HG03025 (cell line): ENCODE data around the gene PLA2G2A.
"Not testable (repeated sequence)": the region's sequence is repeated elsewhere in the genome, so short reads cannot be mapped to it uniquely, and the experiment has no call there.

Source experiments
- ATAC-seq: cut with Tn5 transposase; IDR thresholded peaks from one replicate; pipeline ENCODE4 v1.9.1; 2021; ENCODE audit warnings: mild to moderate bottlenecking, moderate library complexity; ENCODE audit not compliant: unreplicated experiment, low FRiP score

Gene PLA2G2A

GRCh38 chr1:19979494-19979977 is at the start of gene PLA2G2A:
TSS of gene PLA2G2A (minus strand) at chr1:19979618. CDS start at chr1:19978773, 845 bp downstream.
- no peak for ATAC-seq

- ATAC-seq = no peak
Measured at GRCh38 chr1:20028726-20029125, 49.3 kb upstream of the PLA2G2A start.

- ATAC-seq = no peak
Measured at GRCh38 chr1:20028125-20028524, 48.7 kb upstream of the PLA2G2A start.

- no peak for ATAC-seq
Measured at GRCh38 chr1:20017741-20018140, 38.3 kb upstream of the PLA2G2A start.

GRCh38 chr1:20014153-20014552 is 34.7 kb upstream of the PLA2G2A start:
- ATAC-seq = no peak

- no peak for ATAC-seq
Measured at GRCh38 chr1:20010016-20010415, 30.6 kb upstream of the PLA2G2A start.

- ATAC-seq = no peak
Measured at GRCh38 chr1:20009212-20009611, 29.8 kb upstream of the PLA2G2A start.

- no peak for ATAC-seq
Measured at GRCh38 chr1:20008391-20008841, 29.0 kb upstream of the PLA2G2A start.

- not testable (repeated sequence) for ATAC-seq
Measured at GRCh38 chr1:19998823-19999222, 19.4 kb upstream of the PLA2G2A start.

- ATAC-seq = no peak
Measured at GRCh38 chr1:19990689-19991088, 11.3 kb upstream of the PLA2G2A start.

GRCh38 chr1:19990182-19990582 is 10.8 kb upstream of the PLA2G2A start:
- not testable (repeated sequence) for ATAC-seq

- no peak for ATAC-seq
Measured at GRCh38 chr1:19988267-19989006, 9.0 kb upstream of the PLA2G2A start.

- ATAC-seq = no peak
Measured at GRCh38 chr1:19987719-19988118, 8.3 kb upstream of the PLA2G2A start.

GRCh38 chr1:19984409-19985016 is 5.1 kb upstream of the PLA2G2A start:
- ATAC-seq = not testable (repeated sequence)

- no peak for ATAC-seq
Measured at GRCh38 chr1:19981507-19982312, 2.3 kb upstream of the PLA2G2A start.

- no peak for ATAC-seq
Measured at GRCh38 chr1:19981170-19981506, 1.7 kb upstream of the PLA2G2A start.

GRCh38 chr1:19980314-19980713 is 896 bp upstream of the PLA2G2A start:
- ATAC-seq = no peak

- ATAC-seq = no peak
Measured at GRCh38 chr1:19978143-19978542, 1.3 kb downstream of the PLA2G2A start.

- no peak for ATAC-seq
Measured at GRCh38 chr1:19976317-19977003, 3.0 kb downstream of the PLA2G2A start.

GRCh38 chr1:19975423-19976193 is 3.8 kb downstream of the PLA2G2A start:
- no peak for ATAC-seq
